Retinal pigment epithelial cell (primary cell): Measurements from ENCODE around the gene PSME3IP1.
"Not testable (repeated sequence)": the region's sequence is repeated elsewhere in the genome, so short reads cannot be mapped to it uniquely, and the experiment has no call there.

Experiments used
- DNase-seq: peaks from one replicate; pipeline ENCODE4 v3.0.0-alpha.2; 2010; ENCODE audit warnings: low read depth
- H3K4me3 ChIP-seq: 2 replicates; pipeline ENCODE4 v1.5.1; 2011; ENCODE audit warnings: mild to moderate bottlenecking, low read length, control low read depth, moderate library complexity
- CTCF ChIP-seq: conservative IDR thresholded peaks from 2 replicates; pipeline ENCODE4 v1.5.1; 2011; ENCODE audit warnings: low read depth, low read length, control low read depth, inconsistent platforms

Gene PSME3IP1

GRCh38 chr16:57194512-57194911 lies 8.7 kb upstream of the PSME3IP1 start:
- DNase-seq, result peak; percentile 69
- no peak for TF ChIP-seq CTCF
- no peak overlapping the region for H3K4me3 ChIP-seq

GRCh38 chr16:57192720-57193486 lies 7.1 kb upstream of the PSME3IP1 start:
- no peak for DNase-seq
- no peak overlapping the region for H3K4me3 ChIP-seq
- no peak for TF ChIP-seq CTCF

DNA sequence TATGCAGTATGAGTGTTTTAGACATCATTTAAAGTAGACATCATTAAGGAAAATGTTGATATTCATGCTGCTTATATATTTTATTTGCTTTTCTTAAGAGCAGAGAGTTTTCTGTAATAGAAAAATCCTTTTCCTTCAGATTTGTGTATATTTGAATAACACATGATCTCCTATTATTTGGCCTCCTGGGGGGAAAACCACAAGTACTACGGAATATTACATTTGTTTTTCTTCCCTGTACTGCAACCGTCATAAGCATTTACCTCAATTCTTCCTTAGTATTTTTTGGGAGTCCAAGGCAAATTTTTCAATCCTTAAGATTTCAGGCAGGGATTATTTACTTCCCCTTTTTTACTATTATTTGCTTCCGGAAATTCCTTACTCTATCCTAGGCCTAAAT lies 6.3 kb upstream of the PSME3IP1 start:
- DNase-seq, result no peak
- no peak for TF ChIP-seq CTCF
- H3K4me3 ChIP-seq, result no peak overlapping the region

- H3K4me3 ChIP-seq, result no peak overlapping the region
- no peak for DNase-seq
- no peak for TF ChIP-seq CTCF
Observed at GRCh38 chr16:57191056-57191571, 5.3 kb upstream of the PSME3IP1 start.

DNA sequence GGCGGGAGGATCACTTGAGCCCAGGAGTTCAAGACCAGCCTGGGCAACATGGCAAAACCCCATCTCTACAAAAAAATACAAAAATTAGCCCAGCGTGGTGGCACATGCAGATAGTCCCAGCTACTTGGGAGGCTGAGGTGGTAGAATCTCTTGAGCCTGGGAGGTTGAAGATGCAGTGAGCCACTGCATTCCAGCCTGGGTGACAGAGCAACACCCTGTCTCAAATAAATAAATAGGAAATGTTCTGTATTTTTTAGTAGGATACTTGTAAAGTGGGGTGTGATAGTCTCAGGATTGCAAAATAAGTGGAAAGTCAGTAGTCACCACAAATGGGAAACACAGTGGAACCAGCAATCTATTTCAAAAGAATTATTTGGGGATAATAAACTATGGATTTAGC lies 4.3 kb upstream of the PSME3IP1 start:
- TF ChIP-seq CTCF, result no peak
- DNase-seq, result no peak
- no peak overlapping the region for H3K4me3 ChIP-seq

- not testable (repeated sequence) for DNase-seq, H3K4me3 ChIP-seq
Observed at GRCh38 chr16:57189527-57189926, 3.7 kb upstream of the PSME3IP1 start.

GRCh38 chr16:57188711-57189002 lies 2.8 kb upstream of the PSME3IP1 start:
- no peak for DNase-seq
- TF ChIP-seq CTCF, result no peak
- no peak overlapping the region for H3K4me3 ChIP-seq

- H3K4me3 ChIP-seq, result peak overlapping the region; percentile 98
Observed at GRCh38 chr16:57187902-57188710, 2.3 kb upstream of the PSME3IP1 start.

More at GRCh38 chr16:57187902-57188710, 2.3 kb upstream of the PSME3IP1 start:
- DNase-seq, result not testable (repeated sequence)
